GM21717 (cell line): ENCODE data around the gene PKD1L1.
"Not testable (repeated sequence)": the region's sequence is repeated elsewhere in the genome, so short reads cannot be mapped to it uniquely, and the experiment has no call there.

Source experiments
- ATAC-seq: cut with Tn5 transposase; IDR thresholded peaks from one replicate; pipeline ENCODE4 v1.9.1; 2021; ENCODE audit warnings: mild to moderate bottlenecking, moderate library complexity; ENCODE audit not compliant: unreplicated experiment

PKD1L1 gene

GRCh38 chr7:47957156-47957555 lies 8.9 kb upstream of the PKD1L1 start:
- no peak for ATAC-seq

GRCh38 chr7:47956220-47956619 lies 8.0 kb upstream of the PKD1L1 start:
- ATAC-seq, result no peak

- no peak for ATAC-seq
These were observed 6.1 kb upstream of the PKD1L1 start for GRCh38 chr7:47954231-47954911.

GRCh38 chr7:47953822-47954221 lies 5.6 kb upstream of the PKD1L1 start:
- ATAC-seq, result peak; percentile 56

GRCh38 chr7:47952224-47952623 lies 4.0 kb upstream of the PKD1L1 start:
- no peak for ATAC-seq

- no peak for ATAC-seq
These were observed 3.1 kb upstream of the PKD1L1 start for GRCh38 chr7:47951374-47951773.

GRCh38 chr7:47950714-47951113 lies 2.4 kb upstream of the PKD1L1 start:
- no peak for ATAC-seq

- no peak for ATAC-seq
These were observed 1.4 kb upstream of the PKD1L1 start for GRCh38 chr7:47949703-47950102.

GRCh38 chr7:47947355-47947749 lies 914 bp downstream of the PKD1L1 start:
- no peak for ATAC-seq

- no peak for ATAC-seq
These were observed 1.5 kb downstream of the PKD1L1 start for GRCh38 chr7:47946581-47947354.

GRCh38 chr7:47945261-47946015 lies 2.8 kb downstream of the PKD1L1 start:
- peak; percentile 42 for ATAC-seq

GRCh38 chr7:47944536-47945260 lies 3.6 kb downstream of the PKD1L1 start:
- no peak for ATAC-seq

- no peak for ATAC-seq
These were observed 4.4 kb downstream of the PKD1L1 start for GRCh38 chr7:47943676-47944474.

- ATAC-seq, result not testable (repeated sequence)
These were observed 5.6 kb downstream of the PKD1L1 start for GRCh38 chr7:47942651-47943050.

GRCh38 chr7:47942132-47942531 lies 6.1 kb downstream of the PKD1L1 start:
- no peak for ATAC-seq

GRCh38 chr7:47941136-47941844 lies 7.0 kb downstream of the PKD1L1 start:
- ATAC-seq, result no peak

GRCh38 chr7:47940088-47941013 lies 7.9 kb downstream of the PKD1L1 start:
- ATAC-seq, result no peak

GRCh38 chr7:47939425-47940036 lies 8.7 kb downstream of the PKD1L1 start:
- ATAC-seq, result no peak
